Endothelial cell of umbilical vein (primary cell): ENCODE data around the gene GPR176. TPM values are rescaled to one million over a fixed set of nuclear protein-coding genes. Genes with fewer than 3 reads are reported as not detected.

ENCODE experiments used
- BruUV-seq: library from RNA; stranded (reverse); fragments of 400-500 nt; replicated peaks from 2 replicates; lab custom pipeline; 2021; lab: Mats Ljungman, UMichigan
- CTCF ChIA-PET: fragments of 300-600, 350-600 bp; sonication (Branson Sonifier 250); formaldehyde crosslinking; loops from one replicate; lab custom pipeline; 2021; ENCODE audit warnings: antibody characterized with exemption, inconsistent platforms; lab: Charles Lee
- POLR2A ChIA-PET: fragments of 300-600, 350-600 bp; sonication (Branson Sonifier 250); formaldehyde crosslinking; loops from one replicate; lab custom pipeline; 2021; ENCODE audit warnings: antibody characterized with exemption, inconsistent platforms; lab: Charles Lee
- DNase-seq: peaks from one replicate; pipeline ENCODE4 v3.0.0-alpha.2; 2011; ENCODE audit warnings: low read depth, low spot score
- FAIRE-seq: peaks from 2 replicates; lab custom pipeline; 2011; peaks lifted over from hg19 to GRCh38; lab: Jason Lieb, UNC
- H2AFZ ChIP-seq: 2 replicates; pipeline ENCODE4 v1.6.0; 2012; ENCODE audit warnings: low read depth, low read length, control low read depth, inconsistent platforms
- H3K27ac ChIP-seq: 2 replicates; pipeline ENCODE4 v1.5.1; 2011; ENCODE audit warnings: low read depth, mild to moderate bottlenecking, control low read depth, low read length, moderate library complexity; ENCODE audit not compliant: insufficient read depth
- H3K27me3 ChIP-seq, 2 experiments: 2 replicates each; pipeline versions ENCODE4 v1.6.0 to v1.6.1; 2011; ENCODE audit warnings: low read length in 2 of 2, mixed read lengths in 1 of 2; ENCODE audit not compliant: control insufficient read depth in 2 of 2, insufficient read depth in 2 of 2
- H3K36me3 ChIP-seq, 2 experiments: 2 replicates in 1 of 2; 3 replicates in 1 of 2; pipeline ENCODE4 v1.5.1; 2011; ENCODE audit warnings: low read length in 2 of 2, mild to moderate bottlenecking in 1 of 2, moderate library complexity in 1 of 2; ENCODE audit not compliant: control insufficient read depth in 2 of 2, insufficient read depth in 2 of 2; ENCODE audit errors: extremely low read depth in 1 of 2
- H3K4me1 ChIP-seq: 3 replicates; pipeline ENCODE4 v1.5.1; 2011; ENCODE audit warnings: mild to moderate bottlenecking, low read length; ENCODE audit not compliant: control insufficient read depth, insufficient read depth; ENCODE audit errors: extremely low read depth
- H3K4me2 ChIP-seq: 2 replicates; pipeline ENCODE4 v1.6.1; 2011; ENCODE audit warnings: low read length, control low read depth, mixed read lengths; ENCODE audit not compliant: insufficient read depth
- H3K4me3 ChIP-seq, 3 experiments: fragments of 200-600 bp in 1 of 3; sonication (generic), shearing (Covaris generic) in 1 of 3; replicated peaks in 1 of 3; 2 replicates each; pipeline ENCODE4 v1.5.1; 2011 to 2016; ENCODE audit warnings: control low read depth in 3 of 3, low read length in 3 of 3, mild to moderate bottlenecking in 2 of 3, inconsistent platforms in 1 of 3, low read depth in 1 of 3, moderate library complexity in 1 of 3; ENCODE audit not compliant: insufficient read depth in 1 of 3
- H3K79me2 ChIP-seq: 2 replicates; pipeline ENCODE4 v1.6.0; 2012; ENCODE audit warnings: low read length, inconsistent platforms; ENCODE audit not compliant: control insufficient read depth, insufficient read depth
- H3K9ac ChIP-seq: replicated peaks from 2 replicates; pipeline ENCODE3; 2011; ENCODE audit warnings: low read length, control low read depth; ENCODE audit not compliant: insufficient read depth; ENCODE audit errors: extremely low read depth
- H3K9me1 ChIP-seq: replicated peaks from 3 replicates; pipeline ENCODE4 v1.6.0; 2011; ENCODE audit warnings: mild to moderate bottlenecking, low read length; ENCODE audit not compliant: control insufficient read depth, insufficient read depth; ENCODE audit errors: extremely low read depth
- H3K9me3 ChIP-seq: replicated peaks from 2 replicates; pipeline ENCODE4 v1.5.1; 2012; ENCODE audit warnings: low read length, inconsistent platforms; ENCODE audit not compliant: control insufficient read depth, insufficient read depth
- H4K20me1 ChIP-seq: replicated peaks from 2 replicates; pipeline ENCODE3; 2011; ENCODE audit warnings: mild to moderate bottlenecking, low read length; ENCODE audit not compliant: control insufficient read depth, insufficient read depth; ENCODE audit errors: extremely low read depth
- CTCF ChIP-seq, 2 donors: IDR thresholded peaks; 1 replicate in 1 of 2; 2 replicates in 1 of 2; pipeline ENCODE4 v1.5.1; 2011; ENCODE audit warnings: low read length in 2 of 2, mild to moderate bottlenecking in 2 of 2, moderate library complexity in 2 of 2, control low read depth in 1 of 2, inconsistent platforms in 1 of 2, low read depth in 1 of 2; ENCODE audit not compliant: insufficient read depth in 1 of 2; ENCODE audit errors: extremely low read depth in 1 of 2
- EZH2 ChIP-seq: IDR thresholded peaks from 2 replicates; pipeline ENCODE4 v1.6.1; 2012; ENCODE audit warnings: borderline replicate concordance, low read depth, mild to moderate bottlenecking, moderate library complexity, low read length, inconsistent platforms; ENCODE audit not compliant: severe bottlenecking
- GATA2 ChIP-seq: IDR thresholded peaks from 2 replicates; pipeline ENCODE4 v1.7.0; 2011; ENCODE audit warnings: low read depth, mild to moderate bottlenecking, moderate library complexity, mixed read lengths, low read length; ENCODE audit not compliant: insufficient read length, insufficient read depth
- JUN ChIP-seq: IDR thresholded peaks from 2 replicates; pipeline ENCODE4 v1.6.1; 2011; ENCODE audit warnings: borderline replicate concordance, low read depth; ENCODE audit not compliant: insufficient read length, insufficient read depth
- MAX ChIP-seq: IDR thresholded peaks from 2 replicates; pipeline ENCODE4 v1.6.1; 2011; ENCODE audit not compliant: insufficient read depth, insufficient read length
- MYC ChIP-seq: IDR thresholded peaks from one replicate; pipeline ENCODE4 v1.6.1; 2011; ENCODE audit warnings: mild to moderate bottlenecking, low read depth, low read length
- POLR2A ChIP-seq: IDR thresholded peaks from 2 replicates; pipeline ENCODE4 v1.6.1; 2012; ENCODE audit warnings: low read depth, mild to moderate bottlenecking, control low read depth, low read length
- POLR2AphosphoS5 ChIP-seq: IDR thresholded peaks from 2 replicates; pipeline ENCODE4 v1.6.1; 2012; ENCODE audit warnings: low read depth, mild to moderate bottlenecking, control low read depth, low read length, moderate library complexity; ENCODE audit not compliant: insufficient read depth
- dilution Hi-C: fragments of 300-500 bp; cut with MboI; formaldehyde crosslinking; loops from one replicate; pipeline ENCODE4 v1.15.0; 2019; ENCODE audit warnings: low sequenced_read_pairs; ENCODE audit not compliant: extremely low pct_ligation_motif_present
- intact Hi-C: fragments of 100-400 bp; cut with micrococcal nuclease; formaldehyde crosslinking; loops from one replicate; pipeline ENCODE4 v1.10.0; 2022
- polyA plus RNA-seq, 4 experiments: library from polyadenylated mRNA; depleted of rRNA in 3 of 4; stranded (reverse) in 3 of 4; unstranded in 1 of 4; fragments of >200 nt; gene quantifications; 2 replicates each; pipeline versions ENCODE4 v1.2.1 to v1.2.3, GENCODE V29; 2011 to 2012; ENCODE audit warnings: missing spikeins in 1 of 4
- total RNA-seq: library from RNA; stranded (reverse); gene quantifications from 2 replicates; pipeline ENCODE4 v1.2.3, GENCODE V29; 2021

The GPR176 gene
- total and polyA plus RNA-seq, 2 donors (not counting 3 experiments of a cell fraction or from before 2014, with no cell fraction given) = 35.3 to 68.7 TPM

- Histone ChIP-seq H3K36me3 (no peaks in the 10 kb centered on the region), H3K4me3 (no peak overlapping the region), H3K4me2 (no peak overlapping the region), H3K9me1 (no peaks in the 10 kb centered on the region), H4K20me1 (no peaks in the 10 kb centered on the region), H3K79me2 (peaks cover 12% of the 10 kb centered on the region), H3K9ac (no peak overlapping the region), H3K4me1 (peaks cover 9% of the 10 kb centered on the region), H3K9me3 (no peaks in the 10 kb centered on the region), H3K27me3 (no peaks in the 10 kb centered on the region), H2AFZ (no peak overlapping the region), H3K27ac (no peak overlapping the region)
- ChIA-PET CTCF (interaction anchor here (0.8 to 3.0 kb wide), 38 partner anchors 8 to 387 kb away, joined by 3 to 41 read pairs (median 7); partner anchors contain the start of genes EIF2AK4, FSIP1 and GPR176), POLR2A (no interaction called here)
- FAIRE-seq (no peak), DNase-seq (no peak)
- TF ChIP-seq GATA2 = no peak
- no peak for TF ChIP-seq CTCF (IDR thresholded peaks at IDR 0.05; ENCODE audit: extremely low read depth in 1 of 2, insufficient read depth in 1 of 2, low read depth in 1 of 2, low read length in 2 of 2)
- no peak for TF ChIP-seq JUN
- TF ChIP-seq POLR2AphosphoS5 = no peak
- no peak for TF ChIP-seq MYC
- no peak for TF ChIP-seq EZH2
- no peak for TF ChIP-seq MAX
- TF ChIP-seq POLR2A = no peak
- dilution Hi-C loops (no loop called here), intact Hi-C loops (loop anchor here (5.0 to 10.0 kb wide), 2 partner anchors 35 to 88 kb away; partner anchors contain the start of gene GPR176)
- BruUV-seq = no TSS peak
These were observed 32.9 kb downstream of the GPR176 start for GRCh38 chr15:39887211-39887610.
